Kidney (tissue), 14 donors: ENCODE results near the gene RAPGEF4. TPM values are rescaled to one million over a fixed set of nuclear protein-coding genes. Genes with fewer than 3 reads are reported as not detected.

Experiments used
- DNase-seq, 5 donors: peaks; one replicate each; pipeline ENCODE4 v3.0.0-alpha.2; 2013 to 2020
- FAIRE-seq: peaks from 2 replicates; lab custom pipeline; 2012; peaks lifted over from hg19 to GRCh38; lab: Jason Lieb, UNC
- H3K27ac ChIP-seq, 2 donors: one replicate each; pipeline ENCODE4 v1.7.0; 2013; ENCODE audit warnings: low read depth in 2 of 2, low read length in 2 of 2, inconsistent platforms in 1 of 2
- H3K27me3 ChIP-seq: one replicate; pipeline ENCODE4 v1.7.1; 2013; ENCODE audit warnings: low read length, inconsistent platforms; ENCODE audit not compliant: control insufficient read depth, insufficient read depth
- H3K36me3 ChIP-seq, 3 donors: one replicate each; pipeline versions ENCODE4 v1.7.0 to v1.7.1; 2013; ENCODE audit warnings: low read length in 3 of 3, control low read depth in 1 of 3, inconsistent platforms in 1 of 3; ENCODE audit not compliant: insufficient read depth in 3 of 3, control insufficient read depth in 2 of 3
- H3K4me1 ChIP-seq, 3 donors: one replicate each; pipeline versions ENCODE4 v1.7.0 to v1.7.1; 2013; ENCODE audit warnings: low read length in 3 of 3, inconsistent platforms in 1 of 3, low read depth in 1 of 3; ENCODE audit not compliant: control insufficient read depth in 2 of 3, insufficient read depth in 2 of 3
- H3K4me3 ChIP-seq, 3 donors: one replicate each; pipeline versions ENCODE4 v1.7.0 to v1.8.1; 2013; ENCODE audit warnings: low read length in 3 of 3, control low read depth in 1 of 3, inconsistent platforms in 1 of 3
- H3K9ac ChIP-seq, 3 donors: one replicate each; pipeline versions ENCODE4 v1.7.0 to v1.7.1; 2013; ENCODE audit warnings: low read length in 3 of 3, control low read depth in 1 of 3, inconsistent platforms in 1 of 3
- H3K9me3 ChIP-seq, 3 donors: one replicate each; pipeline versions ENCODE4 v1.7.0 to v1.7.1; 2013; ENCODE audit warnings: low read length in 3 of 3, control low read depth in 1 of 3, inconsistent platforms in 1 of 3; ENCODE audit not compliant: control insufficient read depth in 2 of 3, insufficient read depth in 1 of 3
- intact Hi-C: fragments of 100-400 bp; cut with DNase I; formaldehyde crosslinking; loops from one replicate; pipeline ENCODE4 v1.11.1; 2022
- polyA plus RNA-seq: library from polyadenylated mRNA; stranded (reverse); fragments of 350-450 nt; fragmentation: Illumina TruSeq; extraction: RNeasy Lipid Tissue Mini Kit (QIAGEN cat#74804); gene quantifications from one replicate; pipeline ENCODE4 v1.2.3, GENCODE V29; 2014; ENCODE audit warnings: low read depth, low replicate concordance; ENCODE audit not compliant: insufficient read depth
- total RNA-seq: library from RNA; stranded (reverse); fragmentation: NEBNext Ultra II Directional; extraction: Animal tissue kit (Norgen Biotek cat#: 25700); gene quantifications from one replicate; pipeline ENCODE4 v1.2.1, GENCODE V29; 2021
- TF ChIP-seq, protein P1 (sequence below): IDR thresholded peaks from 3 replicates; pipeline ENCODE4 v1.5.1; 2012; ENCODE audit warnings: mild to moderate bottlenecking, moderate library complexity, borderline replicate concordance; ENCODE audit not compliant: insufficient read depth; ENCODE audit errors: extremely low read depth
- donor health status: control.
- donor health status: control.
- donor health status: control.
- donor health status: control.
- donor health status: control.
- donor health status: DM: yes; HTN: yes; CAD: no.
- donor health status: Normal renal cell carcinoma (clear cell type).

Gene RAPGEF4
- total and polyA plus RNA-seq, 2 donors from 2014 or later = 3.8 to 13.6 TPM

GRCh38 chr2:173027181-173028128 lies 291.8 kb downstream of the RAPGEF4 start:
- no peak overlapping the region for H3K9ac ChIP-seq
- H3K27ac ChIP-seq = no peak overlapping the region

DNA sequence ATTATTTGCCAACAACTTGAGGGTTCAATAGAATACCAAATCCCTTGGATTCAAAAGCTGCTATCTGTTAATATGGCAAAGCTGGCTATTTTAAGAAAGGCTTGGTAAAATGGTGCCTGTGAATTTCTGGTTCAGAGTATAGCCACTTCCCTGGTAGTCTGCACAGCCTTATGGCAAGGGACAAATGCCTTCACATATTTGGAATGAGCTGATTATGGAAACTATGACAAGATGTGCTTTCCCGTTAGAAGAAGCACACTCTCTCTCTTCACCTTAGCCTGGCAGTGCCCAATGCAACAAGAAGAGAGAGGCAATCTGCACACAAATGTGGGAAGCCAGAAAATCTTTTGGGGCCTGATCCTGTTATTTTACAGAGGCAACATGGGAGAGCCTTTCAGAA lies 292.5 kb downstream of the RAPGEF4 start:
- Histone ChIP-seq H3K36me3 (no peaks in the 10 kb centered on the region), H3K4me1 (no peaks in the 10 kb centered on the region), H3K9me3 (no peaks in the 10 kb centered on the region), H3K27ac (no peak overlapping the region), H3K9ac (no peak overlapping the region), H3K4me3 (no peak overlapping the region), H3K27me3 (no peaks in the 10 kb centered on the region)
- intact Hi-C loops = loop anchor here (5.0 kb wide), 1 partner anchor 184 kb away; no protein-coding TSS in a partner anchor
- TF ChIP-seq, protein P1, sequence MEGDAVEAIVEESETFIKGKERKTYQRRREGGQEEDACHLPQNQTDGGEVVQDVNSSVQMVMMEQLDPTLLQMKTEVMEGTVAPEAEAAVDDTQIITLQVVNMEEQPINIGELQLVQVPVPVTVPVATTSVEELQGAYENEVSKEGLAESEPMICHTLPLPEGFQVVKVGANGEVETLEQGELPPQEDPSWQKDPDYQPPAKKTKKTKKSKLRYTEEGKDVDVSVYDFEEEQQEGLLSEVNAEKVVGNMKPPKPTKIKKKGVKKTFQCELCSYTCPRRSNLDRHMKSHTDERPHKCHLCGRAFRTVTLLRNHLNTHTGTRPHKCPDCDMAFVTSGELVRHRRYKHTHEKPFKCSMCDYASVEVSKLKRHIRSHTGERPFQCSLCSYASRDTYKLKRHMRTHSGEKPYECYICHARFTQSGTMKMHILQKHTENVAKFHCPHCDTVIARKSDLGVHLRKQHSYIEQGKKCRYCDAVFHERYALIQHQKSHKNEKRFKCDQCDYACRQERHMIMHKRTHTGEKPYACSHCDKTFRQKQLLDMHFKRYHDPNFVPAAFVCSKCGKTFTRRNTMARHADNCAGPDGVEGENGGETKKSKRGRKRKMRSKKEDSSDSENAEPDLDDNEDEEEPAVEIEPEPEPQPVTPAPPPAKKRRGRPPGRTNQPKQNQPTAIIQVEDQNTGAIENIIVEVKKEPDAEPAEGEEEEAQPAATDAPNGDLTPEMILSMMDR = no peak
- DNase-seq (no peak), FAIRE-seq (no peak)

More at GRCh38 chr2:173027181-173028128, 291.8 kb downstream of the RAPGEF4 start:
- DNase-seq (peak in 4 of 5 donors; percentile 84 to 95 (median 90)), FAIRE-seq (peak; percentile 80)
- H3K27me3 ChIP-seq = no peaks in the 10 kb centered on the region
- no peak overlapping the region for H3K4me3 ChIP-seq
- H3K36me3 ChIP-seq = no peaks in the 10 kb centered on the region
- no peaks in the 10 kb centered on the region for H3K4me1 ChIP-seq
- TF ChIP-seq, protein P1 = peak; percentile 99
- intact Hi-C loops = loop anchor here (5.0 kb wide), 1 partner anchor 185 kb away; no protein-coding TSS in a partner anchor
- H3K9me3 ChIP-seq = no peaks in the 10 kb centered on the region

GRCh38 chr2:173028671-173029070 lies 293.0 kb downstream of the RAPGEF4 start:
- Histone ChIP-seq H3K4me3 (no peak overlapping the region), H3K36me3 (no peaks in the 10 kb centered on the region), H3K9ac (no peak overlapping the region), H3K27me3 (no peaks in the 10 kb centered on the region), H3K27ac (no peak overlapping the region), H3K9me3 (no peaks in the 10 kb centered on the region), H3K4me1 (no peaks in the 10 kb centered on the region)
- DNase-seq (peak in 1 of 5 donors; percentile 56), FAIRE-seq (no peak)
- intact Hi-C loops = loop anchor here (5.0 kb wide), 1 partner anchor 184 kb away; no protein-coding TSS in a partner anchor
- TF ChIP-seq, protein P1 = no peak
